Stimulated activated CD4-positive, alpha-beta T cell treated with anti-CD3 and anti-CD28 coated beads, TNF-alpha, amount 100 ng/mL, for 24 hours (primary cell): ENCODE data around the gene CREB3.

Experiments used
- DNase-seq, 3 experiments: peaks; one replicate each; pipeline ENCODE4 v3.0.0-alpha.2; 2020; ENCODE audit warnings: low read depth in 3 of 3

Gene CREB3

DNA sequence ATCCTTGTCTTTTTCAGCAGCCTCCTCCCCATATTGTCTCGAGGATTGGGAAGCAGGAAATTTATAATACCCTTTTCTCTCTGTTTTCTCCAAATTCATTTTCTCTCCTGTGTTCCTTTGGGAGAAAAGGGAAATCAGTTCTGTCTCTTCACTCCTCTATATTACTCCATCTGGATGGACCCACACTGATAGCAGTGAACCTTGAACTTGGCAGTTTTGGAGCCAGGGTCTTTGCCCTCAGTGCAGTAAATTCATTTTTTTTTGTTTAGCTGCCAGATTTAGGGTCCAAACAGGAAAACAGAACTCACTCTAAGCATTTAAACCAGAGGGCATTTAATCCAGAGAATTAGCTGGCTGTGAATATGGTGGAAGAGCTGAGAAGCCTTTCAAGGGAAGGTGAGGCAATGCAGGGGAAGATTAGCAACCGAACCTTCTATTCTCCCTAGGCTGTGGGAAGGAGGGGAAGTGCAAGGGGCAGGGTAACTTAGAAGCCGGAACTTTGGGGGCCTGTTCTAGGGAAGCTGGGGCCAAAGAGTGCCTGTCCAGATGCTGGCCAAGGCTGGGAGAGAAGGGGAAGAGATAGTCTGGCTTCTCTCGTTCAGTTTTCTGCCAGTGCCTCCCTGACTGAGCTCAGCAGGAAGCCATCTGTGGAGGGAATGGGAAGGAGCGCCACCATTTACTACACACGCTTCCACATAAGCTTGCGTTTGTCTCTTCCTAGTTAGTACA is 42.6 kb downstream of the CREB3 start:
- no peak for DNase-seq

DNA sequence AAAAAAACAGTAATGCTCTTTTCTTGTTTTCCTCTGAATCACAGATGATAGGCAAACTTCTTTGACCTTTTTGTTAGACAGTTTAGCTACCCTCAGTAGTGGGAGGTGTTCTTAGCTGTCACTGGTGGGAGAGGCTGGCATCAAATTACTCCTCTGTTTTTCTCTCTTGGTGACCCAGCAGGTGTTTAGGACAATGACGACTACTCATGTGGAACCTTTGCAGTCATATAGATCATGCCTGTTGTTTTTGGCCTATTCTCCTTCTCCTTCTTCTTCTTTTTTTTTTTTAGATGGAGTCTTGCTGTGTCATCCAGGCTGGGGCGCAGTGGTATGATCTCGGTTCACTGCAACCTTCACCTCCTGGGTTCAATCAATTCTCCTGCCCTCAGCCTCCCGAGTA is 43.6 kb downstream of the CREB3 start:
- no peak for DNase-seq

DNA sequence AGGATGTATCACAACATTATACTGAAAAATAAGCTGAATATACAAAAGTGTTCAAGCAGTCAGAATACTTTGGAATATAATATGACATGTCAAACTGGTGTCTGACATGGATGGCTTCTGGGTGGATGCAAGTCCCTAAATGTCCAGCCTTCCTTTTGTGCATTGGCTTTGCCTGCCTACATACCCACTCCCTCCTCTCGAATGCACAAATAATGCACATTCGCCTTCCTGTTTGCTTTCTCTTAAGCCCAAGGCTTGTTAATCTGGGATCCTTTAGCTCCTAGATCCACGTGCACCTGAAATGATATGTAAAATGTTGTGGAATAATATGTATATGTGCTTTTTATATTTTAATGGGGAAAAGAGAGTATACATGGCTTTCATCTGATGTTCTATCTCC is 46.0 kb downstream of the CREB3 start:
- DNase-seq: no peak

DNA sequence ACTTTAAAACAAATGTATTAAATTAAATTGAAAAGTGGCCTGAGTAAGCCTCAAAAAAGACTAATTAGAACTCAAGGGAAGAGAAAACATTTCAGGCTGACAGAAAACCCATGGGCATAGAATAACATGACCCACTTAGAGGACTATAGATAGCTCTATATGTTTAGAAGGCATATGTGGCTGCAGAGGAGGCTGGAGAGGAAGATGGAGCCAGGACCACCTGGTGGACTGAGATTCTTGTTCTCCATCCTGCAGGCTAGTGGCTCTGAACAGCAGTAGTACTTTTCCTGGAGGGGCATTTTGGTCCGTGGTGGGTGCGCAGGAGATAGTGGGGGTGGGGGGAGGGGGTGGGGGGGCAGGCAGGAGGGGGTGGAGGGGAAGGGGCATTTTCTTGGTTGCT is 48.6 kb downstream of the CREB3 start:
- DNase-seq: no peak

DNA sequence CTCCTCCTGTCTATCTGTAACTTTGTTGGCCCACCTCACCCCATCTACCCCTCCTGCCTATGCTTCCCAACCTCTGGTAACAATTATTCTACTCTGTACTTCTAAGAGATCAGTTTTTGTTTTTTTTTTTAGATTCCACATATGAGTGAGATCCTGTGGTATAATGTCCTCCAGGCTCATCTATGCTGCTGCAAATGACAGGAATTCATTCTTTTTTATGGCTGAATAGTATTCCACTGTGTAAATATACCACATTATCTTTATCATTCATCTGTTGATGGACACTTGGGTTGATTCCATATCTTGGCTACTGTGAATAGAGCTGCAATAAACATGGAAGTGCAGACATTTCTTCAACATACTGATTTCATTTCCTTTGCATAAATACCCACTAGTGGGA is 51.0 kb downstream of the CREB3 start:
- no peak for DNase-seq
